K562 (cell line): ENCODE results near the gene FGF1. TPM values are rescaled to one million over a fixed set of nuclear protein-coding genes. Genes with fewer than 3 reads are reported as not detected.
A peak's percentile ranks its signal among the peaks of the same experiment; 100 is the strongest.

Source experiments
- ARID1B ChIP-seq: fragments of 450-650 bp; IDR thresholded peaks from 2 replicates; pipeline ENCODE4 v1.6.1; 2016; ENCODE audit warnings: antibody characterized with exemption, mild to moderate bottlenecking, inconsistent platforms
- CBFA2T2 ChIP-seq: fragments of 450-650 bp; conservative IDR thresholded peaks from 2 replicates; pipeline ENCODE4 v1.6.1; 2017; ENCODE audit warnings: mild to moderate bottlenecking
- CBFA2T3 ChIP-seq: fragments of 450-650 bp; IDR thresholded peaks from 2 replicates; pipeline ENCODE4 v1.6.1; 2017
- CHD4 ChIP-seq: fragments of 200-600 bp; sonication (generic); IDR thresholded peaks from 3 replicates; pipeline ENCODE4 v1.6.1; 2012; ENCODE audit warnings: low read depth, mild to moderate bottlenecking, mixed read lengths, low read length, inconsistent platforms; ENCODE audit not compliant: insufficient read depth, insufficient replicate concordance, poor library complexity, severe bottlenecking
- FOSL1 ChIP-seq: fragments of 200-800 bp; sonication (Bioruptor generic); conservative IDR thresholded peaks from 2 replicates; pipeline ENCODE4 v1.6.1; 2016; ENCODE audit warnings: missing genetic modification characterization, missing compliant biosample characterization
- HOXB6 ChIP-seq: fragments of 250-450 bp; sonication (Bioruptor Pico); IDR thresholded peaks from 2 replicates; pipeline ENCODE4 v1.5.1; 2022; ENCODE audit warnings: mild to moderate bottlenecking, borderline replicate concordance
- KDM1A ChIP-seq, 2 experiments: fragments of 450-650 bp; IDR thresholded peaks; 2 replicates each; pipeline ENCODE4 v1.6.1; 2016; ENCODE audit warnings: mild to moderate bottlenecking in 2 of 2
- KLF10 ChIP-seq: fragments of 250-450 bp; sonication (Bioruptor Pico); IDR thresholded peaks from 2 replicates; pipeline ENCODE4 v1.6.1; 2021; ENCODE audit warnings: matching md5 sums
- MAFG ChIP-seq: fragments of 450-650 bp; conservative IDR thresholded peaks from 2 replicates; pipeline ENCODE4 v1.6.1; 2016; ENCODE audit warnings: missing genetic modification characterization, missing compliant biosample characterization
- MEIS2 ChIP-seq: fragments of 450-650 bp; IDR thresholded peaks from 2 replicates; pipeline ENCODE4 v1.6.1; 2014; ENCODE audit warnings: mild to moderate bottlenecking; ENCODE audit not compliant: partially characterized antibody
- MNT ChIP-seq, 2 experiments: fragments of 450-650 bp; conservative IDR thresholded peaks; 2 replicates each; pipeline ENCODE4 v1.6.1; 2017; ENCODE audit warnings: mild to moderate bottlenecking in 2 of 2, moderate library complexity in 2 of 2
- NFIX ChIP-seq: fragments of 250-450 bp; sonication (Bioruptor Pico); IDR thresholded peaks from 2 replicates; pipeline ENCODE4 v1.4.0; 2020; ENCODE audit warnings: low read depth, mild to moderate bottlenecking, moderate library complexity
- NR2C2 ChIP-seq, 2 experiments: fragments of 200-800 bp in 1 of 2; sonication (Bioruptor generic) in 1 of 2; sonication (generic) in 1 of 2; formaldehyde crosslinking in 1 of 2; IDR thresholded peaks; 2 replicates each; pipeline versions ENCODE4 v1.6.1 to v1.8.0; 2016 to 2022; ENCODE audit warnings: mild to moderate bottlenecking in 1 of 2, missing compliant biosample characterization in 1 of 2, missing genetic modification characterization in 1 of 2, missing genetic modification reagents in 1 of 2
- PRMT5 ChIP-seq: sonication (generic); formaldehyde crosslinking; IDR thresholded peaks from 2 replicates; pipeline ENCODE4 v1.5.0; 2020; ENCODE audit warnings: missing genetic modification reagents
- RCOR1 ChIP-seq, 2 experiments: IDR thresholded peaks; 2 replicates each; pipeline ENCODE4 v1.6.1; 2012; ENCODE audit warnings: low read depth in 2 of 2, low read length in 2 of 2, borderline replicate concordance in 1 of 2, improper control_type of control experiment in 1 of 2
- SMARCC2 ChIP-seq: fragments of 450-650 bp; IDR thresholded peaks from 2 replicates; pipeline ENCODE4 v1.6.1; 2017; ENCODE audit warnings: antibody characterized with exemption, moderate library complexity, mild to moderate bottlenecking, low read depth
- SRSF3 ChIP-seq: fragments of 200-400 bp; formaldehyde crosslinking; IDR thresholded peaks from 2 replicates; pipeline ENCODE4 v1.6.1; 2016; ENCODE audit warnings: mild to moderate bottlenecking, low read length, moderate library complexity; ENCODE audit not compliant: insufficient read depth
- TCF3 ChIP-seq: sonication (generic); formaldehyde crosslinking; IDR thresholded peaks from 2 replicates; pipeline ENCODE4 v1.4.0; 2020; ENCODE audit warnings: mild to moderate bottlenecking, missing genetic modification reagents
- ZNF165 ChIP-seq: fragments of 250-450 bp; sonication (Bioruptor Pico); IDR thresholded peaks from 2 replicates; pipeline ENCODE4 v1.4.0; 2020; ENCODE audit warnings: borderline replicate concordance
- ZNF175 ChIP-seq: fragments of 200-800 bp; sonication (Bioruptor generic); IDR thresholded peaks from 2 replicates; pipeline ENCODE4 v1.6.1; 2016; ENCODE audit warnings: low read depth, mild to moderate bottlenecking, missing genetic modification characterization, missing compliant biosample characterization
- ZNF224 ChIP-seq: sonication (generic); formaldehyde crosslinking; IDR thresholded peaks from 2 replicates; pipeline ENCODE4 v1.8.0; 2022; ENCODE audit warnings: mild to moderate bottlenecking, missing genetic modification reagents
- ZNF277 ChIP-seq: fragments of 250-450 bp; sonication (Bioruptor Pico); IDR thresholded peaks from 2 replicates; pipeline ENCODE4 v1.8.0; 2022; ENCODE audit warnings: inconsistent platforms, mild to moderate bottlenecking, moderate library complexity, borderline replicate concordance
- ZNF384 ChIP-seq: IDR thresholded peaks from 2 replicates; pipeline ENCODE4 v1.6.1; 2012; ENCODE audit warnings: low read depth, low read length, improper control_type of control experiment
- ZNF395 ChIP-seq: fragments of 200-800 bp; sonication (Bioruptor generic); IDR thresholded peaks from 2 replicates; pipeline ENCODE4 v1.6.1; 2017; ENCODE audit warnings: missing genetic modification characterization, missing compliant biosample characterization
- ZNF561 ChIP-seq: fragments of 450-650 bp; formaldehyde crosslinking; conservative IDR thresholded peaks from 2 replicates; pipeline ENCODE4 v1.4.0; 2020; ENCODE audit warnings: mild to moderate bottlenecking, moderate library complexity
- polyA plus RNA-seq, 8 experiments: library from polyadenylated mRNA; depleted of rRNA in 4 of 8; stranded (reverse) in 5 of 8; unstranded in 3 of 8; fragments of >200 nt; fragmentation: Nextera tagmentation in 2 of 8; fragmentation: Illumina TruSeq in 1 of 8; extraction: Ambion mirVana in 2 of 8; extraction: Trizol in 1 of 8; gene quantifications; 2 replicates each; pipeline versions ENCODE4 v1.2.1 to v1.2.3, GENCODE V29; 2011 to 2014; ENCODE audit warnings: inconsistent platforms in 1 of 8, missing spikeins in 1 of 8
- total RNA-seq, 7 experiments: library from RNA; depleted of rRNA in 6 of 7; stranded (reverse); fragments of >200 nt in 6 of 7; fragmentation: Illumina TruSeq in 2 of 7; extraction: Trizol in 2 of 7; gene quantifications; 2 replicates each; pipeline versions ENCODE4 v1.2.1 to v1.2.3, GENCODE V29; 2011 to 2021; ENCODE audit warnings: low replicate concordance in 1 of 7

The FGF1 gene
- total and polyA plus RNA-seq, 9 of the 15 experiments (the other 6 are each of a cell fraction or from before 2014, with no cell fraction given) = not detected

GRCh38 chr5:142545650-142546322, 140.1 kb downstream of the FGF1 start (continued):
- TF ChIP-seq MEIS2 (peak; percentile 51), PRMT5 (no peak), ZNF175 (CRISPR knock-in tag) (peak; percentile 71; the same call in 1 of the 2 replicates), ZNF561 (CRISPR knock-in tag) (no peak), RCOR1 (IDR thresholded peaks at IDR 0.05; ENCODE audit: borderline replicate concordance in 1 of 2, low read depth in 2 of 2, low read length in 2 of 2) (peak in 1 of 2 experiments; percentile 32; a peak in 1 of 4 replicates), HOXB6 (CRISPR knock-in tag) (no peak), ZNF395 (CRISPR knock-in tag) (0 out of 2 replicates have a peak, but pooled peaks have one; percentile 43), CBFA2T2 (0 out of 2 replicates have a peak, but pooled peaks have one; percentile 1), ARID1B (peak; percentile 23; the same call in 1 of the 2 replicates), ZNF165 (CRISPR knock-in tag) (no peak), MNT (conservative IDR thresholded peaks at IDR 0.05) (no peak), KLF10 (CRISPR knock-in tag) (no peak), SRSF3 (no peak), NFIX (CRISPR knock-in tag) (no peak), KDM1A (IDR thresholded peaks at IDR 0.05) (no peak), CHD4 (no peak), FOSL1 (no peak; the same call in 1 of the 2 replicates), ZNF224 (no peak), CBFA2T3 (peak; percentile 47), MAFG (tag) (no peak), ZNF384 (no peak), TCF3 (CRISPR knock-in tag) (peak; percentile 30; the same call in 1 of the 2 replicates), ZNF277 (CRISPR knock-in tag) (no peak), SMARCC2 (no peak), NR2C2 (CRISPR knock-in tag; IDR thresholded peaks at IDR 0.05) (no peak), NR2C2 (tag; IDR thresholded peaks at IDR 0.05) (peak; percentile 32; the same call in 1 of the 2 replicates)
